Measurements from ENCODE around the gene DSTYK. TPM values are rescaled to one million over a fixed set of nuclear protein-coding genes. Genes with fewer than 3 reads are reported as not detected.

Gene DSTYK
- total and polyA plus RNA-seq, 2 donors (not counting 3 experiments of a cell fraction or from before 2014, with no cell fraction given), result 3.6 to 8.7 TPM

- H4K20me1 ChIP-seq (replicated peaks; ENCODE audit: control insufficient read depth, extremely low read depth, insufficient read depth, low read length), result no peaks in the 10 kb centered on the region
- no peak overlapping the region for H3K4me3 ChIP-seq (replicated peaks in 1 of 3; ENCODE audit: insufficient read depth in 1 of 3, low read depth in 1 of 3, low read length in 3 of 3)
- TF ChIP-seq EZH2 (IDR thresholded peaks at IDR 0.05; ENCODE audit: borderline replicate concordance, low read depth, low read length, severe bottlenecking) (no peak), FOS (IDR thresholded peaks at IDR 0.05; ENCODE audit: borderline replicate concordance, insufficient read depth, low read length) (peak; percentile 88), JUN (IDR thresholded peaks at IDR 0.05; ENCODE audit: borderline replicate concordance, insufficient read depth, insufficient read length, low read depth) (peak; percentile 46)
- H3K79me2 ChIP-seq (ENCODE audit: control insufficient read depth, insufficient read depth, low read length), result no peaks in the 10 kb centered on the region
- H2AFZ ChIP-seq (ENCODE audit: low read depth, low read length), result no peak overlapping the region
- FAIRE-seq (peak; percentile 28), DNase-seq (ENCODE audit: low read depth, low spot score) (peak; percentile 61)
- ChIA-PET CTCF (no interaction called here), POLR2A (interaction anchor here (0.7 kb wide), 1 partner anchor 25 kb away, joined by 6 read pairs; no protein-coding TSS in a partner anchor)
- H3K36me3 ChIP-seq (ENCODE audit: control insufficient read depth in 2 of 2, extremely low read depth in 1 of 2, insufficient read depth in 2 of 2, low read length in 2 of 2), result no peaks in the 10 kb centered on the region
- H3K4me2 ChIP-seq (ENCODE audit: insufficient read depth, low read length), result no peak overlapping the region
- H3K27ac ChIP-seq (ENCODE audit: insufficient read depth, low read depth, low read length), result no peak overlapping the region
- H3K9me3 ChIP-seq (replicated peaks; ENCODE audit: control insufficient read depth, insufficient read depth, low read length), result no peaks in the 10 kb centered on the region
- peaks cover 14% of the 10 kb centered on the region for H3K4me1 ChIP-seq (ENCODE audit: control insufficient read depth, extremely low read depth, insufficient read depth, low read length)
- H3K9ac ChIP-seq (replicated peaks; ENCODE audit: extremely low read depth, insufficient read depth, low read length), result no peak overlapping the region
- dilution Hi-C loops (cut with MboI; ENCODE audit: extremely low pct_ligation_motif_present, low sequenced_read_pairs), result no loop called here
- BruUV-seq (replicated peaks), result no TSS peak
- intact Hi-C loops (cut with micrococcal nuclease), result no loop called here
- H3K9me1 ChIP-seq (replicated peaks; ENCODE audit: control insufficient read depth, extremely low read depth, insufficient read depth, low read length), result no peaks in the 10 kb centered on the region
- no peaks in the 10 kb centered on the region for H3K27me3 ChIP-seq (ENCODE audit: control insufficient read depth in 2 of 2, insufficient read depth in 2 of 2, low read length in 2 of 2)
Measured at GRCh38 chr1:205172729-205173366, 38.7 kb downstream of the DSTYK start.

- CTCF ChIA-PET, result interaction anchor here (1.0 to 1.6 kb wide), 2 partner anchors 13 to 26 kb away, joined by 3 to 6 read pairs; no protein-coding TSS in a partner anchor
- Histone ChIP-seq H3K4me3 (replicated peaks in 1 of 3; ENCODE audit: insufficient read depth in 1 of 3, low read depth in 1 of 3, low read length in 3 of 3) (no peak overlapping the region), H3K9me3 (replicated peaks; ENCODE audit: control insufficient read depth, insufficient read depth, low read length) (no peaks in the 10 kb centered on the region), H3K79me2 (ENCODE audit: control insufficient read depth, insufficient read depth, low read length) (no peaks in the 10 kb centered on the region), H3K36me3 (ENCODE audit: control insufficient read depth in 2 of 2, extremely low read depth in 1 of 2, insufficient read depth in 2 of 2, low read length in 2 of 2) (no peaks in the 10 kb centered on the region), H3K27ac (ENCODE audit: insufficient read depth, low read depth, low read length) (no peak overlapping the region), H3K27me3 (ENCODE audit: control insufficient read depth in 2 of 2, insufficient read depth in 2 of 2, low read length in 2 of 2) (no peaks in the 10 kb centered on the region), H3K9me1 (replicated peaks; ENCODE audit: control insufficient read depth, extremely low read depth, insufficient read depth, low read length) (no peaks in the 10 kb centered on the region), H3K9ac (replicated peaks; ENCODE audit: extremely low read depth, insufficient read depth, low read length) (no peak overlapping the region), H4K20me1 (replicated peaks; ENCODE audit: control insufficient read depth, extremely low read depth, insufficient read depth, low read length) (no peaks in the 10 kb centered on the region), H2AFZ (ENCODE audit: low read depth, low read length) (no peak overlapping the region), H3K4me2 (ENCODE audit: insufficient read depth, low read length) (no peak overlapping the region), H3K4me1 (ENCODE audit: control insufficient read depth, extremely low read depth, insufficient read depth, low read length) (peaks cover 14% of the 10 kb centered on the region)
- TF ChIP-seq JUN (IDR thresholded peaks at IDR 0.05; ENCODE audit: borderline replicate concordance, insufficient read depth, insufficient read length, low read depth) (no peak), MAX (IDR thresholded peaks at IDR 0.05; ENCODE audit: insufficient read depth, insufficient read length) (no peak), POLR2AphosphoS5 (IDR thresholded peaks at IDR 0.05; ENCODE audit: insufficient read depth, low read depth, low read length) (no peak), POLR2A (IDR thresholded peaks at IDR 0.05; ENCODE audit: low read depth, low read length) (no peak), FOS (IDR thresholded peaks at IDR 0.05; ENCODE audit: borderline replicate concordance, insufficient read depth, low read length) (no peak), GATA2 (IDR thresholded peaks at IDR 0.05; ENCODE audit: insufficient read depth, insufficient read length, low read depth, low read length) (no peak), CTCF (IDR thresholded peaks at IDR 0.05; ENCODE audit: extremely low read depth in 1 of 2, insufficient read depth in 1 of 2, low read depth in 1 of 2, low read length in 2 of 2) (no peak), EZH2 (IDR thresholded peaks at IDR 0.05; ENCODE audit: borderline replicate concordance, low read depth, low read length, severe bottlenecking) (no peak), MYC (IDR thresholded peaks at IDR 0.05; ENCODE audit: low read depth, low read length) (no peak)
- no peak for FAIRE-seq
- DNase-seq (ENCODE audit: low read depth, low spot score), result no peak
- intact Hi-C loops (cut with micrococcal nuclease) (no loop called here), dilution Hi-C loops (cut with MboI; ENCODE audit: extremely low pct_ligation_motif_present, low sequenced_read_pairs) (no loop called here)
- POLR2A ChIA-PET, result no interaction called here
- no TSS peak for BruUV-seq (replicated peaks)
Measured at GRCh38 chr1:205171369-205171768, 40.1 kb downstream of the DSTYK start.
